Central memory CD8-positive, alpha-beta T cell (primary cell): Measurements from ENCODE around the gene TTLL9.
"Not testable (repeated sequence)": the region's sequence is repeated elsewhere in the genome, so short reads cannot be mapped to it uniquely, and the experiment has no call there.

ENCODE experiments used
- ATAC-seq: fragments of 150-1000 bp; cut with Tn5 transposase; replicated peaks from 2 replicates; pipeline ENCODE4 v1.10.0; 2022; ENCODE audit warnings: mild to moderate bottlenecking, moderate FRiP score, moderate number of reproducible peaks; ENCODE audit not compliant: poor library complexity, severe bottlenecking; ENCODE audit errors: extremely low read depth
- DNase-seq, 2 donors: peaks; one replicate each; pipeline ENCODE4 v3.0.0; 2021; ENCODE audit warnings: low spot score in 2 of 2
- H3K27ac Mint-ChIP-seq: one replicate; pipeline ENCODE4 v1.8.0; 2022; ENCODE audit warnings: low read depth, mild to moderate bottlenecking, moderate library complexity, mixed read lengths
- H3K27me3 Mint-ChIP-seq: one replicate; pipeline ENCODE4 v1.8.0; 2022; ENCODE audit warnings: mixed read lengths
- H3K36me3 Mint-ChIP-seq: one replicate; pipeline ENCODE4 v1.8.0; 2022; ENCODE audit warnings: mild to moderate bottlenecking, moderate library complexity, mixed read lengths; ENCODE audit not compliant: insufficient read depth
- H3K4me1 Mint-ChIP-seq: one replicate; pipeline ENCODE4 v1.8.0; 2022; ENCODE audit warnings: mixed read lengths
- H3K4me3 Mint-ChIP-seq: one replicate; pipeline ENCODE4 v1.8.0; 2022; ENCODE audit warnings: mild to moderate bottlenecking, moderate library complexity, mixed read lengths
- H3K9me3 Mint-ChIP-seq: one replicate; pipeline ENCODE4 v1.8.0; 2022; ENCODE audit warnings: mixed read lengths

The TTLL9 gene

DNA sequence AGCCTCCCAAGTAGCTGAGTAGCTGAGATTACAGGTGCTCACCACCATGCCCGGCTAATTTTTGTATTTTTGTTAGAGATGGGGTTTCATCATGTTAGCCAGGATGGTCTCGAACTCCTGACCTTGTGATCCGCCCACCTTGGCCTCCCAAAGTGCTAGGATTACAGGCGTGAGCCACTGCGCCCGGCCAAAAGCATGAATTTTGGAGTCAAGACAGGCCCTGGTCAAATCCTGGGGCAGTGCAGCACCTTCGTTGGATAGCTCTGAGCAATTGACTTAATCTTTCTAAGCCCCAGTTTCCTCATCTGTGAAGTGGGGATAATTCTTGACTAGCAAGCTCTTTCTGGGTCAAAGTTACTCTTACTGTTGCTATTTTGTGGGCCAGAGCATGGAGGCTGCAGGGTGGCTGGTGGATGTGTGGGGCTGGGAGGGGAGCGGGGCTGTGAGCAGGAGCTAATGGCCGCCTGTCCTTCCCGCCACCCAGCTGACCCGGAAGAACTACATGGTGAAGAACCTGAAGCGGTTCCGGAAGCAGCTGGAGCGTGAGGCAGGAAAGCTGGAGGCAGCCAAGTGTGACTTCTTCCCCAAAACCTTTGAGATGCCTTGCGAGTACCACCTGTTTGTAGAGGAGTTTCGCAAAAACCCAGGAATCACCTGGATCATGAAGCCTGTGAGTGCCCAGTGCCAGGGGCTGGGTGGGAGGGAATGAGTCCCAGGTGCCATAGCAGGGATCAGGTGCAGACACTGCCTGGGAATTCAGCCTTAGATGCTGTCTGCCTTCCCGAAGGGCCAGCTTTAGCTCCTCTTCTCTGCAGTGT is 39.0 kb downstream of the TTLL9 start:
- Mint-ChIP-seq H3K4me3 (no peak overlapping the region), H3K27me3 (no peaks in the 10 kb centered on the region), H3K36me3 (no peaks in the 10 kb centered on the region), H3K9me3 (no peaks in the 10 kb centered on the region), H3K27ac (no peak overlapping the region), H3K4me1 (no peaks in the 10 kb centered on the region)
- DNase-seq (no peak), ATAC-seq (no peak)

DNA sequence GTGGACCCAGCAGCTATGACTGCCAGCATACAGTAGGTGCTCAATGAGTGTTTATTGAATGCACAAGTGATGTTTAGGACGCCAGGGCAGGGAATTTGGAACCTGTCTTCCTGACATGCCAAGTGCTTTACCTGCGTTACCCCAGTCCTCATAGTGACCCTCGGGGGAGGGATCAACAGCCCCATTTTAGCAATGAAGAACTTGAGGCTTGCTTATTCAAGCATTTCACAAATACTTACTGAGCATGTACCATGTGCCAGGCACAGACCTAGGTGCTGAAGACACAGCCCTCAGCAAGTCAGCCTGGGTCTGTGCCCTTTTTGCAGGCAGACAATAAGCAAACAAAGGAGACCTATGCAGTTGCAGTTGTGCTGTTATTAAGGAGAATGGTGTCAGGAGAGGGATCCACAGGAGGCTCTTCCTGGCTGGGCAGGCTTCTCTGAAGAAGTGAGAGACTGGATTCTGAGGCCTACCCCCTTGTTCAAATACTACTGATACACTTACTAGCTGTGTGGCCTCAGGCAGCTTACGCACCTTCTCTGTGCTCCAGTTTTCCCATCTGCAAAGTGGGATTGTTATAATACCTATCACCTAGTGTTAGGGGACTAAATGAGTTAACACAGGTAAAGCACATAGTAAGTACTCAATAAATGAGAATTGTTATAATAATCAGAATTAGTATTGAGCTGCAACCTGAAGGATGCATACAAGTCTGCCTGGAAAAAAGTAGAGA is 39.8 kb downstream of the TTLL9 start:
- Mint-ChIP-seq H3K27me3 (no peaks in the 10 kb centered on the region), H3K9me3 (no peaks in the 10 kb centered on the region), H3K36me3 (no peaks in the 10 kb centered on the region), H3K4me1 (no peaks in the 10 kb centered on the region), H3K4me3 (no peak overlapping the region), H3K27ac (no peak overlapping the region)
- no peak for DNase-seq
- no peak for ATAC-seq

DNA sequence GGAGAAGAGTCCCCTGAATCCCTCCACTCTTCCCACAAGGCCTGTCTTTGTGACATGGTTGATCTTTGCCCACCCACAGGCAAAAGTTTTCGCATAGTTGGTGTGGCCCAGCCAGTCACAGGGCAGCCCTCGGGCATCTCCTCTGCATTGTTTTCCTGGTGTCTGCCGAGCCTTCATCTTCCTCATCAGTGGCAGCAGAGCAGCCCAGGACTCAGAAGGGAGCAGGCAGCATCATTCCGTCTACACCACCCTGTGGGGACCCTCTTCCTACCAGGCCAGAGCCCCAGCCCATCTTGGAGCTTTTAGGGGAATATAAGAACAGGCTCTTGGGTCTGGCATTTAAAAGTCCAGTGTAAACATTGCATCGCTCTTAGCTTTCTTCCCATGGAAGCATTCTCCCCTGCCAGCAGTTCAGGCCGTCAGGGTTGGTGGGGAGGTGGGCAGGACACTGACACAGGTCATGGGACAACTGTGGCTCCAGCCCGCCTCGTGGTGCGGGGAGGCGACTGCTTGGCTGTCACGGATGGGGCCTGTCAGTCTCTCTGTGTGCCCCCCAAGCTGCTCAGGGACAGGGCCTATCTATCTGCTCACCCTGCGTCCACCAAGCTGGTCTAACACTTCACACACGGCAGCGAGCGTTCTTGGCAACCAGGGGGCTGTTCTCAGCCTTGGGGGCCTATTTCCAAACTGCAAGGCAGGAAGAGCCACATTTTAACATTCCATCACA is 43.2 kb downstream of the TTLL9 start:
- Mint-ChIP-seq H3K4me1 (no peaks in the 10 kb centered on the region), H3K27me3 (peaks cover 23% of the 10 kb centered on the region), H3K27ac (no peak overlapping the region), H3K9me3 (no peaks in the 10 kb centered on the region), H3K36me3 (no peaks in the 10 kb centered on the region), H3K4me3 (no peak overlapping the region)
- ATAC-seq (no peak), DNase-seq (no peak)

DNA sequence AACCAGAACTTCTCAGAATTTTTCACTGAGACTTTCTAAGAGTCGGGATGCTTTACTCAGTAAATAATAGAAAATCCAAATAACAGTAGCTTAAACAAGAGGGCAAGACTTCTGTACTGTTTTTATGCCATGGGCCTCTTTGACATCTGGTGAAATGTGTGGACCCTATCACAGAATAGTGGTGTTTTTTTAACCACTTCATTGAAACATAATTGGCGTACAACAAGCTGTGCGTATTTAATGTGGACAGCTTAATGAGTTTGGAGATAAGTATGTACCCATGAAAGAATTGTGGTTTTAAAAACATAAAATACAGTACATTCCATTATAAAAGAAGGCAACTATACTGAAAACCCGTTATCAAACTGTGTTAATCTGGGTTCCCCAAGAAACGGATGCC is 43.7 kb downstream of the TTLL9 start:
- no peaks in the 10 kb centered on the region for H3K4me1 Mint-ChIP-seq
- no peaks in the 10 kb centered on the region for H3K36me3 Mint-ChIP-seq
- no peak for ATAC-seq
- no peak overlapping the region for H3K27ac Mint-ChIP-seq
- H3K27me3 Mint-ChIP-seq: peaks cover 29% of the 10 kb centered on the region
- no peak for DNase-seq
- H3K9me3 Mint-ChIP-seq: no peaks in the 10 kb centered on the region
- no peak overlapping the region for H3K4me3 Mint-ChIP-seq

DNA sequence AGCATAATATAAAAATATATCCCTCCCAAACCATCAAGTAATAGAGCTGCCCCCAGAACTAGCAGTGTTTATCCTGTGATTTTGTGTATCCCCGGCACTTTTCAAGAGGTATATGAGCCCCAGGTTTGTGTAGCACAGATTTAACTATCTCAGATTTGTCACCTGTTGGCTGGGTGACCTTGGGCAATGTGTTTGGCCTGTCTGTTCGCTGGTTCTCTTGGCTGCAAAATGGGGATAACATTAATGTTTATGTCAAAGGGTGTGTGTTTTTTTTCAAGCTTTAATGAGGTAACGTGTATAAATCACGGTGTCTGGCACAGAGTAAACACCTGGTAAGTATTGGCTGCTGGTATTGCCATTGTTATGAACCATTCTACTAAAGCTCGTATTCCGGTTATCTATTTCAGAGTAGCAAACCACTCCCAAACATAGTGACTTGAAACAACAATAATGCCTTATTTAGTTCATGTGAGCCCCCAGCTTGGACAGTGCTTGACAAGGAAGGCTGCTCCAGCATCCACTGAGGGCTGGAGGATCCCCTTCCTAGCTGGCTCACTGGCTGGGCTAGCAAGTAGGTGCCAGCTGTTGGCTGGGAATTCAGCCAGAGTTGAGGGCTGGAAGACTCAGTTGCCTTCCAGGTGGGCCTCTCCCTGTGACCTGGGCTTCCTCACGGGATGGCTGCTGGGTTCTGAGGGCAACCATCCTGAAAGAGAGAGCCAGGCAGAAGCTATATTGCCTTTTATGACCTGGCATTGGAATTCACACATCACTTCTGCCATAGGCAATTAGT is 45.3 kb downstream of the TTLL9 start:
- Mint-ChIP-seq H3K27ac (no peak overlapping the region), H3K27me3 (peaks cover 42% of the 10 kb centered on the region), H3K4me1 (no peaks in the 10 kb centered on the region), H3K36me3 (no peaks in the 10 kb centered on the region), H3K4me3 (no peak overlapping the region), H3K9me3 (no peaks in the 10 kb centered on the region)
- DNase-seq (no peak), ATAC-seq (no peak)

DNA sequence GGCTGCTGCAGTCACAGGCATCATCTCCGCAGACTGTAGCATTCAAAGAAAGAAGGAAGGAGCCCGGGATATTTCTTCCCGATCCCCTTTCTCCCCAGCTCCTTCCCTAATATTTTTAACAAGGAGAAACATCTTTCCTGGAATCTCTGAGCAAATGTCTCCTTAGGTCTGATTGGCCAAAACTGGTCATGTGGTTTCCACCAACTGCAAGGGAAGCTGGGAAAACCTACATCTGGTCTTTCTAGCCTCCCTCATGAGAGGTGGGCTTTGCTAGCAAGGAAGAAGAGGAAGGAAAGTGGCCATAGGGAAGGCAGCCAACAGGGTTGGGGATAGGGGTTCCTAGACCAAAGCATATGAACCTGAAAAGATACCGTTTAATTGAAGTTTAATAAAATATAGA is 46.3 kb downstream of the TTLL9 start:
- no peak for ATAC-seq
- no peak for DNase-seq

DNA sequence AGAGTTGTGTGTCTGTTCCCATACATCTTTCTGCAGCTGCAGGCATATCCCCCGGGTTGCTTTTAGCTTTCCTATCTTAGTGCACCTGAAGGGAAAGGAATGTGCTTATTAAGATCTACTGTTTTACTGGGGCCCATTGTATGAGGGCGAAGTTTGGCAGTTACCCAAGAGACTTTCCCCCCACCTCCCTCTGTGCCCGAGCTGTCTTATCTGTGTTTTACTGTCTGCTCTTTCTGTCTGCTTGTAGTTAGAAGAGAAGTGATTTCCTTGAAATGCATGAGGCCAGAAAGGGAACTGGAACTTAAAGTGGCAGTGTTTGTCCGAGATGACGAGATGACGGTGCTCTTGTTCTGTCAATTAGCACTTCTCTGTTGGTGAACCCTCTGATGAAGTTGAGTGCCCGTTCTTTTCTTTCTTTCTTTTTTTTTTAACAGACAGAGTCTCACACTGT is 47.6 kb downstream of the TTLL9 start:
- not testable (repeated sequence) for H3K4me3 Mint-ChIP-seq

More for the DNA sequence above, 46.3 kb downstream of the TTLL9 start:
- Mint-ChIP-seq H3K27ac (no peak overlapping the region), H3K4me1 (no peaks in the 10 kb centered on the region), H3K27me3 (peaks cover 48% of the 10 kb centered on the region), H3K36me3 (no peaks in the 10 kb centered on the region), H3K9me3 (no peaks in the 10 kb centered on the region), H3K4me3 (no peak overlapping the region)

DNA sequence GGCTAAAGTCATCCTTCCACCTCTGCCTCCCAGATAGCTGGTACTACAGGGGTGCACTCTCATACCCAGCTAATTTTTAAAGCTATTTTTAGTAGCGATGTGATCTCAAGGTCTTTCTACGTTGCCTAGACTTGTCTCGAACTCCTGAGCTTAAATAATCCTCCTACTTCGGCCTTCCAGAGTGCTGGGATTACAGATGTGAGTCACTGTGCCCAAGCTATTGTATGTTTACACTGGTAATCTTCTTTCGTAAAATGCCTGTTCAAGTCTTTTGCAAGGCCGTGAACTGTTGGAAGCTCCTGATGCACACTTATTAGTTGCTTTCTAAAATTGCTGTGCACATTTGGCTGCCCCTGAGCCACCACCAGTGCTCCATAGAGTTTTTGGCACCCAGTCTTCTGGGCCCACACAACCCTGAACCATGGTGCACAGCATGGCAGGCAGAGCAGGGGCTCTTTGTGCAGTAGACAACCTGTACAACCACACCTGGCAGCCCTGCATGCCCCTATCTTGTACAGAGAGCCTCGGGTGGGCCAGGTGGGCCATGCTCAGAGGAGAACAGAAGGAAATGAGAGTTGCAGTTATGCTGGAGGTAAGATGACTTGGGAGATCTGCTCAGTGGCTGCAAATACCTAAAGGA is 48.2 kb downstream of the TTLL9 start:
- Mint-ChIP-seq H3K27me3 (peaks cover 65% of the 10 kb centered on the region), H3K4me1 (no peaks in the 10 kb centered on the region), H3K36me3 (no peaks in the 10 kb centered on the region), H3K4me3 (no peak overlapping the region), H3K27ac (no peak overlapping the region), H3K9me3 (no peaks in the 10 kb centered on the region)
- ATAC-seq (no peak), DNase-seq (no peak)

More for the DNA sequence above, 47.6 kb downstream of the TTLL9 start:
- H3K27me3 Mint-ChIP-seq: peaks cover 59% of the 10 kb centered on the region
- not testable (repeated sequence) for DNase-seq, ATAC-seq, H3K9me3 Mint-ChIP-seq, H3K27ac Mint-ChIP-seq, H3K4me1 Mint-ChIP-seq, H3K36me3 Mint-ChIP-seq

DNA sequence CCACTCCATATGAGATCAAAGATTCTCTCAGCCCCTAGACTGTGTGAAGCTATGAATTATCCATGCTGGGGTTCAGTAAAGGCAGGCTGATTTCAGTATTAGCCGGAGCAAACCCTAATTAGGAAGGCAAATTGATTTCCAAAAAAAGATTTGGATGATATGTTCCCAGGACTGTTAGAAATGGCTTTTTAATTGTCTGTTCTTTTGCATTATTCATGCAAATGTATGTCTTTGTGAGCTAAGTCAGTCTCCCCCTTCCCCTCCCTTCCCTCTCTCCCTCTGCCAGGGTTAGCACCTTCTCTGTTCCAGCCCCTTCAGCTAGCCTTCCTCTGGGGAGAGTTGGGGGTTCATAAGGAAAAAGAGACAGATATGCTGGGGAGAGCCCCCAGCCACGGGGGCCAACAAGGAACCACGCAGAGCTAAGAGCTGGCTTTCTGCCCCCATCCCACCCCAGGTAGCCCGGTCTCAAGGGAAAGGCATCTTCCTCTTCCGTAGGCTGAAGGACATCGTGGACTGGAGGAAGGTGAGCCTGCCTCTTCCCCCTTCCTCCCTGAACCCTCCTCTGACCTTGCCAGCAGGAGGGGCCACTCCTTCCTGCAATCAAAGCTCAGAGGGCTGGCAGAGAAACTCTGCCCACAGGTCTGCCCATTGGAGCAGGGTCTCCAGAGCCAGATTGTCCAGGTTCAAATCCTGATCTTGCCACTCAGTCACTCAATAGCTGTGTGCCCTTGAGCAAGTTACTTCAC is 49.1 kb downstream of the TTLL9 start:
- DNase-seq (no peak), ATAC-seq (no peak)
- H3K27me3 Mint-ChIP-seq: peaks cover 75% of the 10 kb centered on the region
- no peaks in the 10 kb centered on the region for H3K36me3 Mint-ChIP-seq
- H3K9me3 Mint-ChIP-seq: no peaks in the 10 kb centered on the region
- no peaks in the 10 kb centered on the region for H3K4me1 Mint-ChIP-seq
- H3K4me3 Mint-ChIP-seq: no peak overlapping the region
- H3K27ac Mint-ChIP-seq: no peak overlapping the region

DNA sequence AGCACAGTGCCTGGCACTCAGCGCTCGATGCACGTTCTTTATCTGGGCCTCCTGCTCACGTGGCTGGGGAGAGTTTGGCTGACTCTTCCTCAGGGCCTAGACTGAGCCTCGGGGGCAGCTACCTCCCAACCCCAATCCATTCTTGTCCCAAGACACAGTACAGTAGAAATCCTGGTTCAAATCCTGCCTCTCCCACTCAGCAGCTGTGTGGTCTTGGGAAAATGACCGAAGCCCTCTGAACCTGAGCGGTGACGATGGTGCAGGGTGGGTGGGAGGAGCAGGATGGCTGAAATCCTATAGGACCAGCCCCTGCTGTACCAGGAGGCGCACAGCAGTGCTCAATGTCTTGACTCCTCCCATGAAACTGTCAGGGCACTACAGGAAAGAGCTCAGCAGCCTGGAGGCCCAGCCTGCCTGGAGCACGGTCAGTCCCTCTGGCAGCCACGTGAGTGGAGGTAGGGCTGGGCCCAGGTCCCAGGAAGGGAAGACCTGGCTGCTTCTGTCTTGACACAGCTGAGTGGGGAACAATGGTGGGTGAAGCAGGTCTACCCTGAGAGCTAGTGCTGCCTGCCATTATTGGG is 49.9 kb downstream of the TTLL9 start:
- Mint-ChIP-seq H3K9me3 (no peaks in the 10 kb centered on the region), H3K27ac (no peak overlapping the region), H3K27me3 (peaks cover 83% of the 10 kb centered on the region), H3K4me3 (no peak overlapping the region), H3K4me1 (no peaks in the 10 kb centered on the region), H3K36me3 (no peaks in the 10 kb centered on the region)
- ATAC-seq (no peak), DNase-seq (no peak)

DNA sequence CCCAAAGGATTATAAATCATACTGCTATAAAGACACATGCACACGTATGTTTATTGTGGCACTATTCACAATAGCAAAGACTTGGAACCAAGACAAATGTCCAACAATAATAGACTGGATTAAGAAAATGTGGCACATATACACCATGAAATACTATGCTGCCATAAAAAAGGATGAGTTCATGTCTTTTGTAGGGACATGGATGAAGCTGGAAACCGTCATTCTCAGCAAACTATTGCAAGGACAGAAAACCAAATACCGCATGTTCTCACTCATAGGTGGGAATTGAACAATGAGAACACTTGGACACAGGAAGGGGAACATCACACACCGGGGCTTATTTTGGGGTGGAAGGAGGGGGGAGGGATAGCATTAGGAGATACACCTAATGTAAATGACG is 51.0 kb downstream of the TTLL9 start:
- ATAC-seq, H3K27ac Mint-ChIP-seq, DNase-seq, H3K36me3 Mint-ChIP-seq, H3K9me3 Mint-ChIP-seq, H3K4me3 Mint-ChIP-seq, H3K4me1 Mint-ChIP-seq: not testable (repeated sequence)
- H3K27me3 Mint-ChIP-seq: peaks cover 92% of the 10 kb centered on the region
